ENCODE measurements around the gene ANXA4.

ANXA4 gene

DNA sequence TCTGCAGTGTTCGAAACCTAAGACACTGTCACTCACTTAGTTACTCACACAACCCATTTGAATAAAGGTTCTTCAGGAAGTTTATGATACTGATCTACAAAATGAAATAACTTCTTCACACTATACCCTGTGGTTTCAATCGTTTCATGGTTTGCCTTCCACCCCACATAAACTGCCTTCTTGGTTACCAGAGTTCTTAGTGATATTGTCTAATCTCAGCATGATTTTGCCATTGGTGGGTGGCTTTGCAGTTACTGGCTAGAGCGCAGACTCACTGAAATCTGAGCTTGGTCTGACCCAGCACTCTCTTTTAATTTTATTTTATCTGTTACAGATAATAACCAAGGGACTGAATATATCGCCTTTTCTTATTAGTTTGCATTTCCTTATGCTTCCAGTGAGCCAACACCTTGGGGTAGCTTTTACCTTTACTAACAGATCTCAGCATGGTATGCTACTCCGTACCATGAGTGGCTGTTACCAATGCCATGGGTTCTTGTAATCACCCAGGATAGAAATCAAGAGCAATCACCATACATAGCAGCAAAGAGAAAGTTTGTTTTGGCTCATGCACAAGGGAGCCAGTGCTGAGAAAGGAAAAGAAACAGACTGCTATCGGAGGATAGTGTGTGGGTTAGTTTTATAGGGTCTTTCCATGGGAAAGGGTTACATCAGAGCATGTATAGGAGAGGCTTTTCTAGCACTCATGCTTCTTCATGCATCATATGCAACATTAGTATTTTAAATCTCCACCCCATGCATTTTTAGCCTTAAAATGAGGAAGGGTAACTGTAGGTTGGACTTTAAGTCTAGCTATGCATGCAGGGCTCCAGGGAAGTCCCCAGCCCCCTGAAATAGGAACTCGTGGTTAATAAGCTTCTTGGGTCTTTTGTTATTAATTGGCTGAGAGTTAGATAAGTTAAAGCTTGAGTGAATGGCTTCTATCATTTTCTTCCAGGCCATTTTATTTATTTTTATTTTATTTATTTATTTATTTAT, 33.3 kb downstream of the ANXA4 start:
- peaks cover 77% of the 10 kb centered on the region for H3K4me1 ChIP-seq (ENCODE audit: control insufficient read depth, insufficient read depth, low read length)
- no peaks in the 10 kb centered on the region for H3K36me3 ChIP-seq (ENCODE audit: control insufficient read depth, insufficient read depth, low read length)
- H3K9ac ChIP-seq (ENCODE audit: low read length): peak overlapping the region; percentile 2
- H3K27me3 ChIP-seq (ENCODE audit: control insufficient read depth, insufficient read depth, low read length): no peaks in the 10 kb centered on the region
- H3K4me3 ChIP-seq (ENCODE audit: low read length): no peak overlapping the region
- no peaks in the 10 kb centered on the region for H3K9me3 ChIP-seq (ENCODE audit: control insufficient read depth, low read length)

DNA sequence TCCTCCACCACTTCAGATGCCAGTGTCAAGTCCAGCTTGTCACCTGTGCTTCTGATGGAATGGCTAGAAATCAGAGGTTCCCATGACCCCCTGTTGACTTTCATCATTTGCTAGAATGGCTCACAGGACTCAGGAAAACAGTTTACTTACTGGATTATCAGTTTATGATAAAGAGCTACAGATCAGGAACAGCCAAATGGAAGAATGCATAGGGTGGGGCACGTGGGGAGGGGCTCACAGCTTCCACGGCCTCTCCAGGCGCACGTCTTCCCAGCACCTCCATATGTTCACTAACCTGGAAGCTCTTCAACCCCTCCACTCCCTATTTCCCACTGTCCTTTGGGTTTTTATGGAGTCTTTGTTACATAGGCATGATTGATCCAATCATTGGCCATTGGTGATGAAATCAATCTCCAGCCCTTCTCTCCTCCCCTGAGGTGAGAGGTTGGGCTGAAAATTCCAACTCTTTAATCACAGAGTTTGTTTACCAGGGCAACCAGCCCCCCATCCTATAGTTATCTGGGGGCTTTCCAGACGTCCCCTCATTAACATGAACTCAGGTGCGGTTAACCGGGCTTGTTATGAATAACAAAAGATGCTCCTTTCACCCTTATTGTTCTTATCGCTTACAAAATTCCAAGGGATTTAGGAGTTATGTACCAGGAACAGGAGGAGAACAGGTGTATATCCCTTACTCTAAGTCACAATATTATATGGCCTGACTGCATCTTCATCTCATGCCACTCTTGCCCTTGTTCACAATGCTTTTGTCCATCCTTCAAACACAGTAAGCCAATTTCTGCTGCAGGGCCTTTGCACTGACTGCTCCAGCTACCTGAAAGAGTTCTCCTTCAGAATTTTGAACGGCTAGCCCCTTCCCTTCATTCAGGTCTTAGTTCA, 35.2 kb downstream of the ANXA4 start:
- peaks cover 76% of the 10 kb centered on the region for H3K4me1 ChIP-seq (ENCODE audit: control insufficient read depth, insufficient read depth, low read length)
- no peaks in the 10 kb centered on the region for H3K27me3 ChIP-seq (ENCODE audit: control insufficient read depth, insufficient read depth, low read length)
- H3K9ac ChIP-seq (ENCODE audit: low read length): no peak overlapping the region
- H3K9me3 ChIP-seq (ENCODE audit: control insufficient read depth, low read length): no peaks in the 10 kb centered on the region
- H3K36me3 ChIP-seq (ENCODE audit: control insufficient read depth, insufficient read depth, low read length): no peaks in the 10 kb centered on the region
- H3K4me3 ChIP-seq (ENCODE audit: low read length): no peak overlapping the region

- H3K4me1 ChIP-seq (ENCODE audit: control insufficient read depth, insufficient read depth, low read length): peaks cover 77% of the 10 kb centered on the region
These were observed 35.8 kb downstream of the ANXA4 start for GRCh38 chr2:69777786-69778105.

DNA sequence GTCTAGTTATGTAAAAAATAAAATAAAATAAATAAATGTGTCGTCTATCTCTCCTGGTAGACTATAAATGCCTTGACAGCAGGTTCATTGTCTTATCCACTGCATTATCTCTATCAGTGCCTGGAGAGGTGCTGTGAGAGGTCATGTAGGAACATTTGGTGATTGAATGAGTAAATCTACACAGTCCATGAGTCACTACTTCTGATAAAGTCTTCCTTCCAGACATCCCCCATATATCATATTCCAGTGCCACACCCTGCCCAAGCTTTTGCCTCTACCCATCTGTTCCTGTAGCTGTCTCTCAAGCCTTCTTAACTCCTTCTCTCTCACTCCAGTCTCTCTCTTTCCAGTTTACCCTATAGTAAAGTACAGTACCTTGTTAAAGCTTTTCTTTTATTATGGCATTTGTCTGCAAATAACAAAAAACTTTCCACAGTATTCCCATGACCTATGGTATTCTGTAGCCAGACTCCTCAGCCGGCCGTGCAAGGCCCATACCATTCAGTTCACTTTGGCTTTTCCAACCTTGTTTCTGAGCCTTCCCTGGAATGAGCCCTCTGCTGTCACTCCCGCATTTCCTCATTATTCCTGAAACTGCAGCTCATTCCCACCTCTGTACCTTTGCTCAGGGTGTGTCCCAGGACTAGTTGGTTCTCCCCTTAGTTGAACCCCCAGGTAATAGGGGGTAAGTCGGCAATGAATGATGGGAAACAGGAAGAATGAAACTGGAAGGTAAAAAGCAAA, 37.5 kb downstream of the ANXA4 start:
- H3K9me3 ChIP-seq (ENCODE audit: control insufficient read depth, low read length): no peaks in the 10 kb centered on the region
- no peak overlapping the region for H3K9ac ChIP-seq (ENCODE audit: low read length)
- H3K27me3 ChIP-seq (ENCODE audit: control insufficient read depth, insufficient read depth, low read length): no peaks in the 10 kb centered on the region
- H3K36me3 ChIP-seq (ENCODE audit: control insufficient read depth, insufficient read depth, low read length): no peaks in the 10 kb centered on the region
- H3K4me3 ChIP-seq (ENCODE audit: low read length): no peak overlapping the region
- peaks cover 62% of the 10 kb centered on the region for H3K4me1 ChIP-seq (ENCODE audit: control insufficient read depth, insufficient read depth, low read length)

More at GRCh38 chr2:69777786-69778105, 35.8 kb downstream of the ANXA4 start:
- no peak overlapping the region for H3K9ac ChIP-seq (ENCODE audit: low read length)
- H3K9me3 ChIP-seq (ENCODE audit: control insufficient read depth, low read length): no peaks in the 10 kb centered on the region
- H3K27me3 ChIP-seq (ENCODE audit: control insufficient read depth, insufficient read depth, low read length): no peaks in the 10 kb centered on the region
- H3K36me3 ChIP-seq (ENCODE audit: control insufficient read depth, insufficient read depth, low read length): no peaks in the 10 kb centered on the region
- H3K4me3 ChIP-seq (ENCODE audit: low read length): no peak overlapping the region

DNA sequence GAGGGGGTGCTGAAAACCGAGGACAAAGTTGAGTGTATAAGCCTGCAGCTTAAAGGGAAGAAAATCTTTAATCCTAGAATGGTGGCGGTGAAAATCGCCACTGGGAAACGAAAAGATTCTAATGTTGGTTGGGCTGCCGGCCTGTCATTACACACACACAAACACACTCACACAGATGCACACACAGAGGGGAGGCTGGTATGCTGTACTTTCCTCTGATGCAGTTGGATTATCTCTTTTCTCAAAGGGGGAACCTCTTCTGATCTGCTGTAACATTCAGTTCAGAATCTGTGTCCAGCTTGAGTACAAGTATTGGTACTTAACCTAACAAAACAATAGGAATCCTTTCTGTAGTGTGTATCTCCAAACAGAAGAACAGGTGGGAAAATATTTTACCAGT, 39.0 kb downstream of the ANXA4 start:
- no peak overlapping the region for H3K9ac ChIP-seq (ENCODE audit: low read length)
- H3K36me3 ChIP-seq (ENCODE audit: control insufficient read depth, insufficient read depth, low read length): no peaks in the 10 kb centered on the region
- peaks cover 49% of the 10 kb centered on the region for H3K4me1 ChIP-seq (ENCODE audit: control insufficient read depth, insufficient read depth, low read length)
- no peak overlapping the region for H3K4me3 ChIP-seq (ENCODE audit: low read length)
- no peaks in the 10 kb centered on the region for H3K27me3 ChIP-seq (ENCODE audit: control insufficient read depth, insufficient read depth, low read length)
- H3K9me3 ChIP-seq (ENCODE audit: control insufficient read depth, low read length): no peaks in the 10 kb centered on the region

DNA sequence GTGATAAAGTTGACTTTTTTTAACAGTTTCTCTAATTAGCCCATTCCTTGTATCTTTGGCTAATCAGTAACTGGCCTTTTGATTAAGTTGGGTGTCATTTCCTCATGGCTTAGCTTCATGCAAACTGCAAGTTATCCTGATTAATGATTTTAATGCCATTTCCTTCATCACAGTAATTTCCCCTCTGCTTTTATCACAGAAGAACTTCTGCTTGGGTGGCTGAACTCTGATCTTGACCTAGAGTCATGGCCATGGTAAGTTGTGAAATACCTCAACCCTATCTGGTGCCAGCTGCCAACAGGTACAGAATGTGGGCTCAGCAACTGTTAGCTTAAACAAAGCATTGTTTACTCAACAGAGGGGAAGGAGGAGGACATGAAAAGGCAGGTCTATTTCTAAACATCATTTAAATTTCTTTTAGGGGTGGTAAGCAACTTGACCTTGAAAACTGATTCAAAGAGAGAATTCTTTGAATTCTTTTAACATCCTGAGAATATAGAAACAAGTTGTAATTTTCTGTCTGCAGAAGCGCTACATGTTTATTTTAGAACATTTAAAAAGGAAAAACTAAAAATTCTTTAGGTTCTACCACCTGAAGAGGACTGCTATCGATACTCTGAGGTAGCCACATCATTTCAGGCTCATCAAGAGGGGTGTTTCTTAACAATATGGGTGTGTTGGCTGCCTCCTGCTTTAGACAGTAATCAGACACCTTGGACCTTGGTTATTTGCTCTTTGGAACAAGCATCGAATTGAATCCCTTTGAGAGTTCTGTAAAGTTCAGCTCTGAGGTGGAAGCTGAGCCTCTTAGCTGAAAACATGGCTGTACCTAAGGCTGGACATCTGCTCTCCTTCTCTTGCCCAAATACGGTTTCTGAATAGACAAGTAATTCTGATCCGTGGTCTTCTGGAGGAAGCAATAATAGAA, 39.7 kb downstream of the ANXA4 start:
- Histone ChIP-seq H3K9me3 (ENCODE audit: control insufficient read depth, low read length) (no peaks in the 10 kb centered on the region), H3K9ac (ENCODE audit: low read length) (no peak overlapping the region), H3K27me3 (ENCODE audit: control insufficient read depth, insufficient read depth, low read length) (no peaks in the 10 kb centered on the region), H3K4me3 (ENCODE audit: low read length) (no peak overlapping the region), H3K4me1 (ENCODE audit: control insufficient read depth, insufficient read depth, low read length) (peaks cover 45% of the 10 kb centered on the region), H3K36me3 (ENCODE audit: control insufficient read depth, insufficient read depth, low read length) (no peaks in the 10 kb centered on the region)

- H3K4me1 ChIP-seq (ENCODE audit: control insufficient read depth, insufficient read depth, low read length): peaks cover 29% of the 10 kb centered on the region
- no peak overlapping the region for H3K4me3 ChIP-seq (ENCODE audit: low read length)
- H3K9ac ChIP-seq (ENCODE audit: low read length): no peak overlapping the region
- H3K36me3 ChIP-seq (ENCODE audit: control insufficient read depth, insufficient read depth, low read length): peaks cover 3% of the 10 kb centered on the region
- H3K27me3 ChIP-seq (ENCODE audit: control insufficient read depth, insufficient read depth, low read length): no peaks in the 10 kb centered on the region
- no peaks in the 10 kb centered on the region for H3K9me3 ChIP-seq (ENCODE audit: control insufficient read depth, low read length)
These were observed 42.3 kb downstream of the ANXA4 start for GRCh38 chr2:69784228-69784627.

DNA sequence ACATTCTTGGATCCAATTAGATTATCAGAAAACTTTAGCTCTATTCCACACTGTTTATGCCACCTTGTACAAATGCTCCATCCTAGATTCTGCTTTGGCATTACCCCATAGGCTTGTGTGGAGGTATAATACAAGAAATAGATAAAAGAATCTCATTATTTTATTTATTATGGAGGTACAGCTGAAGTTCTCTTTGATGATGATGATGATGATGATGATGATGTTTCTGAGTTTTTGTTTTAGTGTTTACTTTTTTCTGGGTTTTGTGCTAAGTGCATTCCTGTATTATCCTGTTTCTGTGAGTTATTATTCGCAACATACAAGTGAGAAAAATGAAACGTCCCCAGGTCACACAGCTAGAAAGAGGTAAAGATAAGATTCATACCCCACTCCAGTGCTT, 43.4 kb downstream of the ANXA4 start:
- Histone ChIP-seq H3K9me3 (ENCODE audit: control insufficient read depth, low read length) (no peaks in the 10 kb centered on the region), H3K4me3 (ENCODE audit: low read length) (no peak overlapping the region), H3K9ac (ENCODE audit: low read length) (no peak overlapping the region), H3K36me3 (ENCODE audit: control insufficient read depth, insufficient read depth, low read length) (peaks cover 3% of the 10 kb centered on the region), H3K27me3 (ENCODE audit: control insufficient read depth, insufficient read depth, low read length) (no peaks in the 10 kb centered on the region), H3K4me1 (ENCODE audit: control insufficient read depth, insufficient read depth, low read length) (peaks cover 22% of the 10 kb centered on the region)

GRCh38 chr2:69786052-69786560, 44.2 kb downstream of the ANXA4 start:
- no peaks in the 10 kb centered on the region for H3K9me3 ChIP-seq (ENCODE audit: control insufficient read depth, low read length)
- no peak overlapping the region for H3K4me3 ChIP-seq (ENCODE audit: low read length)
- H3K27me3 ChIP-seq (ENCODE audit: control insufficient read depth, insufficient read depth, low read length): no peaks in the 10 kb centered on the region
- peaks cover 3% of the 10 kb centered on the region for H3K36me3 ChIP-seq (ENCODE audit: control insufficient read depth, insufficient read depth, low read length)
- H3K9ac ChIP-seq (ENCODE audit: low read length): no peak overlapping the region
- H3K4me1 ChIP-seq (ENCODE audit: control insufficient read depth, insufficient read depth, low read length): peaks cover 19% of the 10 kb centered on the region

DNA sequence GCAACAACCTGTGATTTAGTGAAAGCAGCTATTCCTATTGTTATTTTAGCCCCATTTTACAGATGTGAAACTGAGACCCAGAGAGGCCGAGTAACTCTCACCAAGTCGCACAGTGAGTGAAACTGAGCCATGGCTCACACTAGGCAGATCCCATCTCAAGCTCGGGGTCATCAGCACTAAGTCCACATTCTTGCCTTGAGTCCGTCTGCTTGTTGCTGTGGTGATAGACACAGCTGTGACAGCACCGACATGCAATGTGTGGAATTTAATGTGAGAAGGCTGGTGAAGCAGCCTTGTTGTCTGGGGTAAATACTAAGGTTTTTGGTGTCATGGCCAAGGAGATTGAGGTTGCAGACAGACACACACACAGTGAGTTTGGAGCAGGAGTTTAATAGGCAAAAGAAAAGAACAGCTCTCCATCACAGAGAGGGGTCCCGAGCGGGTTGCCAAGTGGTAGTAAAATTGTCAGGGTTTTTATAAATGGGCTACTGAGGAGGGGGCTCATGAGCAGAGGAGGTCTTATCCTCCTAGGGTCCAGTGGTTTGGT, 47.3 kb downstream of the ANXA4 start:
- H3K36me3 ChIP-seq (ENCODE audit: control insufficient read depth, insufficient read depth, low read length): peaks cover 3% of the 10 kb centered on the region
- H3K27me3 ChIP-seq (ENCODE audit: control insufficient read depth, insufficient read depth, low read length): no peaks in the 10 kb centered on the region
- H3K4me1 ChIP-seq (ENCODE audit: control insufficient read depth, insufficient read depth, low read length): peaks cover 7% of the 10 kb centered on the region
- H3K9ac ChIP-seq (ENCODE audit: low read length): no peak overlapping the region
- H3K9me3 ChIP-seq (ENCODE audit: control insufficient read depth, low read length): no peaks in the 10 kb centered on the region
- no peak overlapping the region for H3K4me3 ChIP-seq (ENCODE audit: low read length)
